Measurements from ENCODE around the gene RTTN.

DNA sequence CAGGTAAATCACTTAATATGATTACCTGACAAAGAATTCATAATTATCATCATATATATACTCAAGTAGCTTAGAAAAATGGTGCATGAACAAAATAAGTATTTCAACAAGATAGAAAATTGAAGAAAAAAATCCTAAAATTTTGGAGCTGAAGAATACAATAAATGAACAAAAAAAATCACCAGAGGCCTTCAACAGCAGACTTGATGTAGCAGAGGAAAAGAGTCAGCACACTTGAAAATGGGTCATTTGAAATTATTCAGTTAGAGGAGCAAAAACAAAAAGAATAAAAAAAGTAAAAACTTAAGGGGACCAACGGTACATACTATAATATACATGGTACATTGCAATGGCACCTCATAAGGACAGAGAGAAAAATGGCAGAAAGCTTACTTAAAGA lies 217.6 kb downstream of the RTTN start:
- no peak for TF ChIP-seq ASH2L (IDR thresholded peaks at IDR 0.05; ENCODE audit: borderline replicate concordance, low read depth)
- no peak for TF ChIP-seq SRF (IDR thresholded peaks at IDR 0.05; ENCODE audit: low read depth in 2 of 2, low read length in 2 of 2)
- TF ChIP-seq, protein P1, sequence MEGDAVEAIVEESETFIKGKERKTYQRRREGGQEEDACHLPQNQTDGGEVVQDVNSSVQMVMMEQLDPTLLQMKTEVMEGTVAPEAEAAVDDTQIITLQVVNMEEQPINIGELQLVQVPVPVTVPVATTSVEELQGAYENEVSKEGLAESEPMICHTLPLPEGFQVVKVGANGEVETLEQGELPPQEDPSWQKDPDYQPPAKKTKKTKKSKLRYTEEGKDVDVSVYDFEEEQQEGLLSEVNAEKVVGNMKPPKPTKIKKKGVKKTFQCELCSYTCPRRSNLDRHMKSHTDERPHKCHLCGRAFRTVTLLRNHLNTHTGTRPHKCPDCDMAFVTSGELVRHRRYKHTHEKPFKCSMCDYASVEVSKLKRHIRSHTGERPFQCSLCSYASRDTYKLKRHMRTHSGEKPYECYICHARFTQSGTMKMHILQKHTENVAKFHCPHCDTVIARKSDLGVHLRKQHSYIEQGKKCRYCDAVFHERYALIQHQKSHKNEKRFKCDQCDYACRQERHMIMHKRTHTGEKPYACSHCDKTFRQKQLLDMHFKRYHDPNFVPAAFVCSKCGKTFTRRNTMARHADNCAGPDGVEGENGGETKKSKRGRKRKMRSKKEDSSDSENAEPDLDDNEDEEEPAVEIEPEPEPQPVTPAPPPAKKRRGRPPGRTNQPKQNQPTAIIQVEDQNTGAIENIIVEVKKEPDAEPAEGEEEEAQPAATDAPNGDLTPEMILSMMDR (IDR thresholded peaks at IDR 0.05 in 2 of 3, conservative IDR thresholded peaks at IDR 0.05 in 1 of 3; ENCODE audit: control insufficient read depth in 2 of 3, extremely low read depth in 1 of 3, insufficient read depth in 1 of 3, low read depth in 3 of 3, low read length in 3 of 3), result no peak
- no peak for TF ChIP-seq RCOR1 (conservative IDR thresholded peaks at IDR 0.05; ENCODE audit: low read depth, low read length)
- TF ChIP-seq CHD2 (IDR thresholded peaks at IDR 0.05; ENCODE audit: borderline replicate concordance, low read depth, low read length), result no peak
- TF ChIP-seq NR2F1 (conservative IDR thresholded peaks at IDR 0.05), result no peak
- TF ChIP-seq STAT1 (conservative IDR thresholded peaks at IDR 0.05), result no peak
- no peak for TF ChIP-seq GABPA (IDR thresholded peaks at IDR 0.05; ENCODE audit: low read depth)
- TF ChIP-seq POLR2AphosphoS5 (IDR thresholded peaks at IDR 0.05; ENCODE audit: low read length), result no peak
